Endothelial cell of umbilical vein (primary cell): Measurements from ENCODE around the gene TTC33. TPM values are rescaled to one million over a fixed set of nuclear protein-coding genes. Genes with fewer than 3 reads are reported as not detected.

Experiments
- BruUV-seq: library from RNA; stranded (reverse); fragments of 400-500 nt; replicated peaks from 2 replicates; lab custom pipeline; 2021; lab: Mats Ljungman, UMichigan
- CTCF ChIA-PET: fragments of 300-600, 350-600 bp; sonication (Branson Sonifier 250); formaldehyde crosslinking; loops from one replicate; lab custom pipeline; 2021; ENCODE audit warnings: antibody characterized with exemption, inconsistent platforms; lab: Charles Lee
- POLR2A ChIA-PET: fragments of 300-600, 350-600 bp; sonication (Branson Sonifier 250); formaldehyde crosslinking; loops from one replicate; lab custom pipeline; 2021; ENCODE audit warnings: antibody characterized with exemption, inconsistent platforms; lab: Charles Lee
- DNase-seq: peaks from one replicate; pipeline ENCODE4 v3.0.0-alpha.2; 2011; ENCODE audit warnings: low read depth, low spot score
- FAIRE-seq: peaks from 2 replicates; lab custom pipeline; 2011; peaks lifted over from hg19 to GRCh38; lab: Jason Lieb, UNC
- H2AFZ ChIP-seq: 2 replicates; pipeline ENCODE4 v1.6.0; 2012; ENCODE audit warnings: low read depth, low read length, control low read depth, inconsistent platforms
- H3K27ac ChIP-seq: 2 replicates; pipeline ENCODE4 v1.5.1; 2011; ENCODE audit warnings: low read depth, mild to moderate bottlenecking, control low read depth, low read length, moderate library complexity; ENCODE audit not compliant: insufficient read depth
- H3K27me3 ChIP-seq, 2 experiments: 2 replicates each; pipeline versions ENCODE4 v1.6.0 to v1.6.1; 2011; ENCODE audit warnings: low read length in 2 of 2, mixed read lengths in 1 of 2; ENCODE audit not compliant: control insufficient read depth in 2 of 2, insufficient read depth in 2 of 2
- H3K36me3 ChIP-seq, 2 experiments: 2 replicates in 1 of 2; 3 replicates in 1 of 2; pipeline ENCODE4 v1.5.1; 2011; ENCODE audit warnings: low read length in 2 of 2, mild to moderate bottlenecking in 1 of 2, moderate library complexity in 1 of 2; ENCODE audit not compliant: control insufficient read depth in 2 of 2, insufficient read depth in 2 of 2; ENCODE audit errors: extremely low read depth in 1 of 2
- H3K4me1 ChIP-seq: 3 replicates; pipeline ENCODE4 v1.5.1; 2011; ENCODE audit warnings: mild to moderate bottlenecking, low read length; ENCODE audit not compliant: control insufficient read depth, insufficient read depth; ENCODE audit errors: extremely low read depth
- H3K4me2 ChIP-seq: 2 replicates; pipeline ENCODE4 v1.6.1; 2011; ENCODE audit warnings: low read length, control low read depth, mixed read lengths; ENCODE audit not compliant: insufficient read depth
- H3K4me3 ChIP-seq, 3 experiments: fragments of 200-600 bp in 1 of 3; sonication (generic), shearing (Covaris generic) in 1 of 3; replicated peaks in 1 of 3; 2 replicates each; pipeline ENCODE4 v1.5.1; 2011 to 2016; ENCODE audit warnings: control low read depth in 3 of 3, low read length in 3 of 3, mild to moderate bottlenecking in 2 of 3, inconsistent platforms in 1 of 3, low read depth in 1 of 3, moderate library complexity in 1 of 3; ENCODE audit not compliant: insufficient read depth in 1 of 3
- H3K79me2 ChIP-seq: 2 replicates; pipeline ENCODE4 v1.6.0; 2012; ENCODE audit warnings: low read length, inconsistent platforms; ENCODE audit not compliant: control insufficient read depth, insufficient read depth
- H3K9ac ChIP-seq: replicated peaks from 2 replicates; pipeline ENCODE3; 2011; ENCODE audit warnings: low read length, control low read depth; ENCODE audit not compliant: insufficient read depth; ENCODE audit errors: extremely low read depth
- H3K9me1 ChIP-seq: replicated peaks from 3 replicates; pipeline ENCODE4 v1.6.0; 2011; ENCODE audit warnings: mild to moderate bottlenecking, low read length; ENCODE audit not compliant: control insufficient read depth, insufficient read depth; ENCODE audit errors: extremely low read depth
- H3K9me3 ChIP-seq: replicated peaks from 2 replicates; pipeline ENCODE4 v1.5.1; 2012; ENCODE audit warnings: low read length, inconsistent platforms; ENCODE audit not compliant: control insufficient read depth, insufficient read depth
- H4K20me1 ChIP-seq: replicated peaks from 2 replicates; pipeline ENCODE3; 2011; ENCODE audit warnings: mild to moderate bottlenecking, low read length; ENCODE audit not compliant: control insufficient read depth, insufficient read depth; ENCODE audit errors: extremely low read depth
- EZH2 ChIP-seq: IDR thresholded peaks from 2 replicates; pipeline ENCODE4 v1.6.1; 2012; ENCODE audit warnings: borderline replicate concordance, low read depth, mild to moderate bottlenecking, moderate library complexity, low read length, inconsistent platforms; ENCODE audit not compliant: severe bottlenecking
- FOS ChIP-seq: IDR thresholded peaks from 2 replicates; pipeline ENCODE4 v1.6.1; 2011; ENCODE audit warnings: mild to moderate bottlenecking, low read length, moderate library complexity, borderline replicate concordance; ENCODE audit not compliant: insufficient read depth
- GATA2 ChIP-seq: IDR thresholded peaks from 2 replicates; pipeline ENCODE4 v1.7.0; 2011; ENCODE audit warnings: low read depth, mild to moderate bottlenecking, moderate library complexity, mixed read lengths, low read length; ENCODE audit not compliant: insufficient read length, insufficient read depth
- JUN ChIP-seq: IDR thresholded peaks from 2 replicates; pipeline ENCODE4 v1.6.1; 2011; ENCODE audit warnings: borderline replicate concordance, low read depth; ENCODE audit not compliant: insufficient read length, insufficient read depth
- MYC ChIP-seq: IDR thresholded peaks from one replicate; pipeline ENCODE4 v1.6.1; 2011; ENCODE audit warnings: mild to moderate bottlenecking, low read depth, low read length
- POLR2A ChIP-seq: IDR thresholded peaks from 2 replicates; pipeline ENCODE4 v1.6.1; 2012; ENCODE audit warnings: low read depth, mild to moderate bottlenecking, control low read depth, low read length
- POLR2AphosphoS5 ChIP-seq: IDR thresholded peaks from 2 replicates; pipeline ENCODE4 v1.6.1; 2012; ENCODE audit warnings: low read depth, mild to moderate bottlenecking, control low read depth, low read length, moderate library complexity; ENCODE audit not compliant: insufficient read depth
- dilution Hi-C: fragments of 300-500 bp; cut with MboI; formaldehyde crosslinking; loops from one replicate; pipeline ENCODE4 v1.15.0; 2019; ENCODE audit warnings: low sequenced_read_pairs; ENCODE audit not compliant: extremely low pct_ligation_motif_present
- intact Hi-C: fragments of 100-400 bp; cut with micrococcal nuclease; formaldehyde crosslinking; loops from one replicate; pipeline ENCODE4 v1.10.0; 2022
- polyA plus RNA-seq, 4 experiments: library from polyadenylated mRNA; depleted of rRNA in 3 of 4; stranded (reverse) in 3 of 4; unstranded in 1 of 4; fragments of >200 nt; gene quantifications; 2 replicates each; pipeline versions ENCODE4 v1.2.1 to v1.2.3, GENCODE V29; 2011 to 2012; ENCODE audit warnings: missing spikeins in 1 of 4
- total RNA-seq: library from RNA; stranded (reverse); gene quantifications from 2 replicates; pipeline ENCODE4 v1.2.3, GENCODE V29; 2021
- TF ChIP-seq, protein P1 (sequence below), 2 donors: IDR thresholded peaks; 1 replicate in 1 of 2; 2 replicates in 1 of 2; pipeline ENCODE4 v1.5.1; 2011; ENCODE audit warnings: low read length in 2 of 2, mild to moderate bottlenecking in 2 of 2, moderate library complexity in 2 of 2, control low read depth in 1 of 2, inconsistent platforms in 1 of 2, low read depth in 1 of 2; ENCODE audit not compliant: insufficient read depth in 1 of 2; ENCODE audit errors: extremely low read depth in 1 of 2
- TF ChIP-seq, protein P2 (sequence below): IDR thresholded peaks from 2 replicates; pipeline ENCODE4 v1.6.1; 2011; ENCODE audit not compliant: insufficient read depth, insufficient read length

The TTC33 gene
- total and polyA plus RNA-seq, 2 donors (not counting 3 experiments of a cell fraction or from before 2014, with no cell fraction given) = 2.2 to 11.7 TPM

DNA sequence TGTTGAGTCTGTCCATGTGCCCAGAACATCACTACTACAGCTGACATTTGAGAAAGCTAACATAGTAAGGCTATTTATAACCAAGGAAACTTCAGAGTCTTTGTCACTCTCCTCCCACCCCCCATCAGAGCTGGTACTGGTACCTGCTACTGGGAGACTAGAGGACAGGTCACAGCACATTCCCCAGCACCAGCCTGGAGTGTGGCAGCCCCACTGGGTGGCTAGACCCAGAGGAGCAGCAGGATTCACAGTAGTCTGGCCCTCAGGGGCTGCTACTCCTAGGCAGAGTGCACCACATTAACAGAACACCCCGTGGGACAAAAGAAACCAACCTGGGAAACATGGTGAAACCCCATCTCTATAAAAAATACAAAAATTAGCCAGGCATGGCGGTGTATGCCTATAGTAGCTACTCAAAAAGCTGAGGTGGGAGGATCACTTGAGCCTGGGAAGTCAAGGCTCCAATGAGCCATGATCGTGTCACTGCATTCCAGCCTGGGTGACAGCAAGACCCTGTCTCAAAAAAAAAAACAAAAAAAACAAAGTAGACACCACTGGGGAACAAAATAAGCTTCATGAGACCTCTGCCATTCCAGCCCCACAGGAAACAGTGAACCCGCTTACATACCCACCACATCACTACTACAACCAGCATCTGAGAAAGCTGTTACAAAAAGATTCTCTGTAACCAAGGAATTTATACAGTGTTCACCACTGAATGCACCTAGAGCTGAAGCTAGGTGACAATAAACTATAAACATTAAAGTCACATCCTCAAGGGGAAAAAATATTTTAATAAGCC, 102.3 kb downstream of the TTC33 start:
- Histone ChIP-seq H3K27ac (no peak overlapping the region), H3K4me1 (no peaks in the 10 kb centered on the region), H3K9me3 (no peaks in the 10 kb centered on the region), H3K4me2 (no peak overlapping the region), H3K27me3 (no peaks in the 10 kb centered on the region), H3K9ac (no peak overlapping the region), H4K20me1 (no peaks in the 10 kb centered on the region), H2AFZ (no peak overlapping the region), H3K36me3 (no peaks in the 10 kb centered on the region), H3K4me3 (no peak overlapping the region), H3K9me1 (no peaks in the 10 kb centered on the region), H3K79me2 (no peaks in the 10 kb centered on the region)
- no peak for TF ChIP-seq JUN
- no peak for TF ChIP-seq POLR2A
- TF ChIP-seq POLR2AphosphoS5 = no peak
- TF ChIP-seq MYC = no peak
- TF ChIP-seq, protein P1, sequence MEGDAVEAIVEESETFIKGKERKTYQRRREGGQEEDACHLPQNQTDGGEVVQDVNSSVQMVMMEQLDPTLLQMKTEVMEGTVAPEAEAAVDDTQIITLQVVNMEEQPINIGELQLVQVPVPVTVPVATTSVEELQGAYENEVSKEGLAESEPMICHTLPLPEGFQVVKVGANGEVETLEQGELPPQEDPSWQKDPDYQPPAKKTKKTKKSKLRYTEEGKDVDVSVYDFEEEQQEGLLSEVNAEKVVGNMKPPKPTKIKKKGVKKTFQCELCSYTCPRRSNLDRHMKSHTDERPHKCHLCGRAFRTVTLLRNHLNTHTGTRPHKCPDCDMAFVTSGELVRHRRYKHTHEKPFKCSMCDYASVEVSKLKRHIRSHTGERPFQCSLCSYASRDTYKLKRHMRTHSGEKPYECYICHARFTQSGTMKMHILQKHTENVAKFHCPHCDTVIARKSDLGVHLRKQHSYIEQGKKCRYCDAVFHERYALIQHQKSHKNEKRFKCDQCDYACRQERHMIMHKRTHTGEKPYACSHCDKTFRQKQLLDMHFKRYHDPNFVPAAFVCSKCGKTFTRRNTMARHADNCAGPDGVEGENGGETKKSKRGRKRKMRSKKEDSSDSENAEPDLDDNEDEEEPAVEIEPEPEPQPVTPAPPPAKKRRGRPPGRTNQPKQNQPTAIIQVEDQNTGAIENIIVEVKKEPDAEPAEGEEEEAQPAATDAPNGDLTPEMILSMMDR (IDR thresholded peaks at IDR 0.05; ENCODE audit: extremely low read depth in 1 of 2, insufficient read depth in 1 of 2, low read depth in 1 of 2, low read length in 2 of 2) = no peak
- no peak for TF ChIP-seq GATA2
- TF ChIP-seq EZH2 = no peak
- TF ChIP-seq, protein P2, sequence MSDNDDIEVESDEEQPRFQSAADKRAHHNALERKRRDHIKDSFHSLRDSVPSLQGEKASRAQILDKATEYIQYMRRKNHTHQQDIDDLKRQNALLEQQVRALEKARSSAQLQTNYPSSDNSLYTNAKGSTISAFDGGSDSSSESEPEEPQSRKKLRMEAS = no peak
- TF ChIP-seq FOS = no peak
- DNase-seq (no peak), FAIRE-seq (no peak)
- BruUV-seq = no TSS peak
- CTCF ChIA-PET = interaction anchor here (1.1 kb wide), 1 partner anchor 7 kb away, joined by 3 read pairs; no protein-coding TSS in a partner anchor
- POLR2A ChIA-PET = no interaction called here
- dilution Hi-C loops (no loop called here), intact Hi-C loops (no loop called here)
